Mucosa of gallbladder (tissue), 1 donor: ENCODE data around the gene ADAMTS19. TPM values are rescaled to one million over a fixed set of nuclear protein-coding genes. Genes with fewer than 3 reads are reported as not detected.
A peak's percentile ranks its signal among the peaks of the same experiment; 100 is the strongest.

ENCODE experiments used
- DNase-seq: peaks from one replicate; pipeline ENCODE4 v3.0.0-alpha.2; 2020; ENCODE audit warnings: low spot score
- total RNA-seq: library from RNA; stranded (reverse); gene quantifications from one replicate; pipeline ENCODE4 v1.2.1, GENCODE V29; 2021
- donor health status: DM: no; HTN: no; CAD: no.

ADAMTS19 gene
- total RNA-seq, 1 donor from 2014 or later = 0.20 TPM

DNA sequence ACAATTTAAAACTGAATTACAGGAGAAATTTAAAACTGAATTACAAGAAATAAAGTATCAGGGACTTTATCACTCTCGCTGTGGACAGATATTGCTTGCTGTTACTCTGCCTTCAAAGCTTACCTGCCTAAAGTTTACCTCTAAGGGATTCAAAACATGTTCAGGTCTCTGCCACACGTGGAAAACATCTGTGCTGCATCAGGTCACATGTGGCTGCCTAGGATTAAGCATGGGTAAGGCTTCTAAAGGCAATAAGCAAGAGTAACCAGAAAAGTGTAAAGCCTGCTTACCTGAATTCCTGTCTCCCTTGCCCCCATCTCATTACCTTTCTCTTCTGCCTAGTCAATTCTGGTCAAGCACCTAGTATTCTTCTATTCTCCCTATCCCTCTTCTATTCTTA lies 306.7 kb downstream of the ADAMTS19 start:
- DNase-seq = no peak

DNA sequence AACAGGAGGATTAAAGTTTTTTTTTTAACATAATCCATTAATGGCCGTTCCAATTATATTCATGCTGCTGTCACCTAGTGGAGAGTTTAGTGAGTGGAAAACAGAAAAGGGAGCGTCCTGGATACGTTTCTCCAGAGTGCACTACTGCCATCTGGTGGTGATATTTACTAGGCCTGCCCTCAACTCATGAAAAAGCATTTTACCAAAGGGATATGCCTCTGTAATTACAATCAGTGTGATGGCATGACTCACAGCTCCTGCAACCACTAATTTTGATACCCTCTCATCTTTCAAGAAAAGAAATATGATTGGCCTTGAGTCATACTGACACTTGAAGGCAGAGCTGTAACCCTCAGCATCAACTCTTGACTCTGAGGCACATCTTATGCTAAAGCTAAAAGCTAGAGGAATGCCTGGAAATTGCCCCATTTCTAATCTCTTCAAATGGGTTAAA lies 307.9 kb downstream of the ADAMTS19 start:
- DNase-seq = peak; percentile 75

GRCh38 chr5:129768735-129769134 lies 308.6 kb downstream of the ADAMTS19 start:
- no peak for DNase-seq

GRCh38 chr5:129770024-129770820 lies 310.1 kb downstream of the ADAMTS19 start:
- DNase-seq = no peak

GRCh38 chr5:129771058-129771838 lies 311.1 kb downstream of the ADAMTS19 start:
- peak; percentile 47 for DNase-seq

DNA sequence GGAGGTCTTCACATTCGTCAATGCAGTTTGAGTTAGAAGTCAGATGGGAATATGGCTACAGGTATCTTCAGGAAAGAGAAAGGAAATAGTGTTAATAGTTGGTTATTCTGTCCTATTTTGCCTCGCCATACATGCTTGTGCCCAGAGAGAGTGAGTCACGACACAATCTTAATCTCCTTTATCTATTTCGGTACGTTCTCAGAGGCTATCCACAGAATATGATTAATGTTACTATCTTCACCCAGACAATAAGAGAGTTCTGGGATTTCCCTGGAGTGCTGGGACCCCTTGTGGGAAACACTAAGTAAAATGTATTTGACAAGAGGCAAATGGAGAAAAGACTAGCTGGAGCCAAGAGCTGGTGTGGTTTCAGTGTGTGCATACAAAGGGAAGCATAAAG lies 313.3 kb downstream of the ADAMTS19 start:
- no peak for DNase-seq

- no peak for DNase-seq
Observed at GRCh38 chr5:129781594-129781993, 321.5 kb downstream of the ADAMTS19 start.
